ENCODE data around the gene WDR45. TPM values are rescaled to one million over a fixed set of nuclear protein-coding genes. Genes with fewer than 3 reads are reported as not detected.

The WDR45 gene
- total and polyA plus RNA-seq, 10 of the 15 experiments (the other 5 are each of a cell fraction or from before 2014, with no cell fraction given), result 5.9 to 30.9 (median 20.6) TPM

DNA sequence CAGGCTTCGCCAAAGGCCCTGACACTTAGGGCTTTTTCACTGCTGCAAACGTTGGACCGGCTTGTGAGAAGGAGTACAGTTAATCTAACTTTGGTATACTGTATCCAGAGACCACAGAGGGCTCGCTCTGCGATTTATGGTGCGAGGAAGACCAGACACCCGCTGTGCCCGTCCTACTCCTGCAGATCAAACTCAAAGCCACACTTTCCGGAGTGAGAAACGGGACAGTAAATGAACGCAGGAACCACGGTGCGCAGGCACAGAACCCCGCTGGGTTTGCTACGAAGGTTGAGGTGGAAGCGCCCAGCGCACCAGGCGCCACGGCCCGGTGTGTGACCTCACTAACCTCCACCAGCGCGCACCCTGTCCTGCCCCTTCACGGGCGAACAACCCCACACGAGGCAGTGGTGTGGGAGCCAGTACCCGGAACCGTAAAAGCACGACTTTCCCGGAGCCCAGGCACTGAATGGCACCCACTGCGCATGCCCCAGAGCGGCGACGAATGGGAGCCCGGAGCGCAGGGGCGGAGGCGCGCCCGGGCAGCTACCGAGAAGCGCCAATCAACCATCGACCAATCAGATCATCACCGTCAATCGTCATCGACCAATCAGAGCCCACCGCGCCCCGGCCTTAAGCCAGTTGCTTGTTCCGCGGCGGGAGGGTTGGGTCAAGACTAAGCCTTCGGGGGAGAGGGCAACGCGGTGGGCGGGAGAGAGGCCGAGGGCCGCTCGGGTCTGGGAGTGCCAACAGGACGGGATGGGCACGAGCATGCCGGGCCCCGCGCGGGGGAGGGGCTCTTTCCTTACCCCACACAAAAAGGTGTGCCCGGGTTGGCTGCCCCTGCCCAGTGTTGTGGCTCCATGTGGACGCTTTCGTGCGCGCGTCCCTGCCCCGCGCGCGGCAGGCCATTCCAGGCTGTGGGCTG is 21.3 kb upstream of the WDR45 start (continued):
- TF ChIP-seq, protein P1, sequence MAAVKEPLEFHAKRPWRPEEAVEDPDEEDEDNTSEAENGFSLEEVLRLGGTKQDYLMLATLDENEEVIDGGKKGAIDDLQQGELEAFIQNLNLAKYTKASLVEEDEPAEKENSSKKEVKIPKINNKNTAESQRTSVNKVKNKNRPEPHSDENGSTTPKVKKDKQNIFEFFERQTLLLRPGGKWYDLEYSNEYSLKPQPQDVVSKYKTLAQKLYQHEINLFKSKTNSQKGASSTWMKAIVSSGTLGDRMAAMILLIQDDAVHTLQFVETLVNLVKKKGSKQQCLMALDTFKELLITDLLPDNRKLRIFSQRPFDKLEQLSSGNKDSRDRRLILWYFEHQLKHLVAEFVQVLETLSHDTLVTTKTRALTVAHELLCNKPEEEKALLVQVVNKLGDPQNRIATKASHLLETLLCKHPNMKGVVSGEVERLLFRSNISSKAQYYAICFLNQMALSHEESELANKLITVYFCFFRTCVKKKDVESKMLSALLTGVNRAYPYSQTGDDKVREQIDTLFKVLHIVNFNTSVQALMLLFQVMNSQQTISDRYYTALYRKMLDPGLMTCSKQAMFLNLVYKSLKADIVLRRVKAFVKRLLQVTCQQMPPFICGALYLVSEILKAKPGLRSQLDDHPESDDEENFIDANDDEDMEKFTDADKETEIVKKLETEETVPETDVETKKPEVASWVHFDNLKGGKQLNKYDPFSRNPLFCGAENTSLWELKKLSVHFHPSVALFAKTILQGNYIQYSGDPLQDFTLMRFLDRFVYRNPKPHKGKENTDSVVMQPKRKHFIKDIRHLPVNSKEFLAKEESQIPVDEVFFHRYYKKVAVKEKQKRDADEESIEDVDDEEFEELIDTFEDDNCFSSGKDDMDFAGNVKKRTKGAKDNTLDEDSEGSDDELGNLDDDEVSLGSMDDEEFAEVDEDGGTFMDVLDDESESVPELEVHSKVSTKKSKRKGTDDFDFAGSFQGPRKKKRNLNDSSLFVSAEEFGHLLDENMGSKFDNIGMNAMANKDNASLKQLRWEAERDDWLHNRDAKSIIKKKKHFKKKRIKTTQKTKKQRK (IDR thresholded peaks at IDR 0.05; ENCODE audit: low read depth, low read length), result no peak
- TF ChIP-seq MXI1 (IDR thresholded peaks at IDR 0.05; ENCODE audit: low read depth, low read length) (peak; percentile 77; the same call in 1 of the 2 replicates), PAX5 (IDR thresholded peaks at IDR 0.05; ENCODE audit: borderline replicate concordance, low read depth, low read length) (peak; percentile 51; the same call in 1 of the 2 replicates), FOXM1 (IDR thresholded peaks at IDR 0.05; ENCODE audit: low read depth, low read length) (no peak), EED (IDR thresholded peaks at IDR 0.05; ENCODE audit: low read depth) (no peak), ZNF274 (IDR thresholded peaks at IDR 0.05; ENCODE audit: insufficient read depth, insufficient read length) (no peak), GATAD2B (conservative IDR thresholded peaks at IDR 0.05; ENCODE audit: low read depth) (peak; percentile 26; the same call in 1 of the 2 replicates), WRNIP1 (IDR thresholded peaks at IDR 0.05; ENCODE audit: borderline replicate concordance, low read depth, low read length) (no peak), CREM (IDR thresholded peaks at IDR 0.05; ENCODE audit: low read depth) (0 out of 2 replicates have a peak, but pooled peaks have one; percentile 5), BMI1 (IDR thresholded peaks at IDR 0.05; ENCODE audit: borderline replicate concordance) (no peak), LARP7 (IDR thresholded peaks at IDR 0.05) (no peak; the same call in 1 of the 2 replicates), IKZF2 (IDR thresholded peaks at IDR 0.05) (no peak), RFX5 (IDR thresholded peaks at IDR 0.05; ENCODE audit: low read depth, low read length) (peak; percentile 69), NR2C1 (IDR thresholded peaks at IDR 0.05) (no peak), BCL11A (IDR thresholded peaks at IDR 0.05; ENCODE audit: low read depth, low read length) (no peak), RCOR1 (conservative IDR thresholded peaks at IDR 0.05; ENCODE audit: low read depth, low read length) (no peak), HDAC6 (IDR thresholded peaks at IDR 0.05; ENCODE audit: unreplicated experiment) (no peak), YBX1 (IDR thresholded peaks at IDR 0.05) (no peak)
- TF ChIP-seq, protein P2, sequence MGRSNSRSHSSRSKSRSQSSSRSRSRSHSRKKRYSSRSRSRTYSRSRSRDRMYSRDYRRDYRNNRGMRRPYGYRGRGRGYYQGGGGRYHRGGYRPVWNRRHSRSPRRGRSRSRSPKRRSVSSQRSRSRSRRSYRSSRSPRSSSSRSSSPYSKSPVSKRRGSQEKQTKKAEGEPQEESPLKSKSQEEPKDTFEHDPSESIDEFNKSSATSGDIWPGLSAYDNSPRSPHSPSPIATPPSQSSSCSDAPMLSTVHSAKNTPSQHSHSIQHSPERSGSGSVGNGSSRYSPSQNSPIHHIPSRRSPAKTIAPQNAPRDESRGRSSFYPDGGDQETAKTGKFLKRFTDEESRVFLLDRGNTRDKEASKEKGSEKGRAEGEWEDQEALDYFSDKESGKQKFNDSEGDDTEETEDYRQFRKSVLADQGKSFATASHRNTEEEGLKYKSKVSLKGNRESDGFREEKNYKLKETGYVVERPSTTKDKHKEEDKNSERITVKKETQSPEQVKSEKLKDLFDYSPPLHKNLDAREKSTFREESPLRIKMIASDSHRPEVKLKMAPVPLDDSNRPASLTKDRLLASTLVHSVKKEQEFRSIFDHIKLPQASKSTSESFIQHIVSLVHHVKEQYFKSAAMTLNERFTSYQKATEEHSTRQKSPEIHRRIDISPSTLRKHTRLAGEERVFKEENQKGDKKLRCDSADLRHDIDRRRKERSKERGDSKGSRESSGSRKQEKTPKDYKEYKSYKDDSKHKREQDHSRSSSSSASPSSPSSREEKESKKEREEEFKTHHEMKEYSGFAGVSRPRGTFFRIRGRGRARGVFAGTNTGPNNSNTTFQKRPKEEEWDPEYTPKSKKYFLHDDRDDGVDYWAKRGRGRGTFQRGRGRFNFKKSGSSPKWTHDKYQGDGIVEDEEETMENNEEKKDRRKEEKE (IDR thresholded peaks at IDR 0.05), result no peak; the same call in 1 of the 2 replicates
- TF ChIP-seq, protein P3, sequence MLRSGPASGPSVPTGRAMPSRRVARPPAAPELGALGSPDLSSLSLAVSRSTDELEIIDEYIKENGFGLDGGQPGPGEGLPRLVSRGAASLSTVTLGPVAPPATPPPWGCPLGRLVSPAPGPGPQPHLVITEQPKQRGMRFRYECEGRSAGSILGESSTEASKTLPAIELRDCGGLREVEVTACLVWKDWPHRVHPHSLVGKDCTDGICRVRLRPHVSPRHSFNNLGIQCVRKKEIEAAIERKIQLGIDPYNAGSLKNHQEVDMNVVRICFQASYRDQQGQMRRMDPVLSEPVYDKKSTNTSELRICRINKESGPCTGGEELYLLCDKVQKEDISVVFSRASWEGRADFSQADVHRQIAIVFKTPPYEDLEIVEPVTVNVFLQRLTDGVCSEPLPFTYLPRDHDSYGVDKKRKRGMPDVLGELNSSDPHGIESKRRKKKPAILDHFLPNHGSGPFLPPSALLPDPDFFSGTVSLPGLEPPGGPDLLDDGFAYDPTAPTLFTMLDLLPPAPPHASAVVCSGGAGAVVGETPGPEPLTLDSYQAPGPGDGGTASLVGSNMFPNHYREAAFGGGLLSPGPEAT (IDR thresholded peaks at IDR 0.05; ENCODE audit: low read depth), result no peak
- TF ChIP-seq, protein P4, sequence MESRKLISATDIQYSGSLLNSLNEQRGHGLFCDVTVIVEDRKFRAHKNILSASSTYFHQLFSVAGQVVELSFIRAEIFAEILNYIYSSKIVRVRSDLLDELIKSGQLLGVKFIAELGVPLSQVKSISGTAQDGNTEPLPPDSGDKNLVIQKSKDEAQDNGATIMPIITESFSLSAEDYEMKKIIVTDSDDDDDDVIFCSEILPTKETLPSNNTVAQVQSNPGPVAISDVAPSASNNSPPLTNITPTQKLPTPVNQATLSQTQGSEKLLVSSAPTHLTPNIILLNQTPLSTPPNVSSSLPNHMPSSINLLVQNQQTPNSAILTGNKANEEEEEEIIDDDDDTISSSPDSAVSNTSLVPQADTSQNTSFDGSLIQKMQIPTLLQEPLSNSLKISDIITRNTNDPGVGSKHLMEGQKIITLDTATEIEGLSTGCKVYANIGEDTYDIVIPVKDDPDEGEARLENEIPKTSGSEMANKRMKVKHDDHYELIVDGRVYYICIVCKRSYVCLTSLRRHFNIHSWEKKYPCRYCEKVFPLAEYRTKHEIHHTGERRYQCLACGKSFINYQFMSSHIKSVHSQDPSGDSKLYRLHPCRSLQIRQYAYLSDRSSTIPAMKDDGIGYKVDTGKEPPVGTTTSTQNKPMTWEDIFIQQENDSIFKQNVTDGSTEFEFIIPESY (IDR thresholded peaks at IDR 0.05), result no peak

All from GM12878 (cell line).